ENCODE measurements around the gene SEZ6L.

SEZ6L gene

DNA sequence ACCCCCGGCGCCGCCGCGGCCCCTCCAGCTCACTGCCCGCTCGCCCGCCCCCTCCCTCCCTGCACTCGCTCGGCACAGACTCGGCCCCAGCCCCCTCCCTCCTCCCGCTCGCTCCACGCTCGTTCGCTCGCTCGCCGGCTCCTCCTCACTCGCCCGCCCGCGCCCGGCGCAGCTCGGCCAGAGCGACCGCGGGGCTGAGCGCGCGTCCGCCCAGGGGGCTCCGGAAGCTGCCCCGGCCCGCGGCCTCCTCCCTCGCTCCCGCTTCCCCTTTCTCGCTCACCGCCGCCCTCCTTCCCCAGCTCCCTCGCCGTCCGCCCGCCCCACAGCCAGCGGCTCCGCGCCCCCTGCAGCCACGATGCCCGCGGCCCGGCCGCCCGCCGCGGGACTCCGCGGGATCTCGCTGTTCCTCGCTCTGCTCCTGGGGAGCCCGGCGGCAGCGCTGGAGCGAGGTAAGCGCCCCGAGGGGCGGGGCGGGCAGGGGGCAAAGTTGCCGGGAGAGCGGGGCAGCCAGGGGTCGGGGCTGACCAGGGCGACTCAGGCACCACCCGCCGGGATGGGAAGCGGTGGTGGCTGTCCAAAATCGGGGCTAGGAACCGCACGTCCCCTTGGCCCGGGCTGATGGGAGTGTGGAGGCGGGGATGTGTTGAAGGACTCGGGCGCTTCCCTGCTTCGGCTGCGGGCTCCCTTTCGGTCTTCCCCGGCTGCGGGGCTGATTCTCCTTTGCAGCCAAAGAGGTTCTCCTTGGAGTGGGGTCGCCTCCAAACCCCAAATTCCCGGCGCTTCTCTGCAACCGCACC lies at the start of gene SEZ6L:
Gene SEZ6L, plus strand, starts transcription at position 148 of the 797 bp plus-strand sequence. Its CDS starts 208 bp downstream, at position 356.
- no peak for DNase-seq

DNA sequence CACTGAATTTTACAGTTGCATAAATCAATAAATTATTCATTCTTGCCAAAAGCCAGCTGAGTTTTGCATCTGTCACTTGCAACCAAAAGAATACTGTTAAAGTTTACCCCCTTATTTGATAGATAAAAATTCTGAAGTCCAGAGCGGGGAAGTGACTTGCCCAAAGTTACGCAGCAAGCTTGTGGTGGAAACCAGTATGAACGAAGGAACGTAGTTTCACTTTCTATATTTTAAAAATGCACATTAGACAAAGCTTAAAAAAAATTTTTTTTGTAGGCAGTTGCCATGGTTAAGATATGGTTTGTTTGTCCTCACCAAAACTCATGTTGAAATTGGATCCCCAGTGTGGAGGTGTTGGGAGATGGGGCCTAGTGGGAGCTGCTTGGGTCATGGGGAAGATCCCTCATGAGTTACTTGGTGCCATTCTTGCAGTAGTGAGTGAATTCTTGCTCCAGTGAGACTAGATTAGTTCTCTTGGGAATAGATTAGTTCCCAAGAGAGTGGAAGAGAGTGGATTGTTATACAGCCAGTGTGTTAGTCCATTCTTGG lies 46.3 kb upstream of the SEZ6L start:
- DNase-seq: no peak

- DNase-seq: peak; percentile 39 to 50
These were observed 44.1 kb upstream of the SEZ6L start for GRCh38 chr22:26124991-26125725.

DNA sequence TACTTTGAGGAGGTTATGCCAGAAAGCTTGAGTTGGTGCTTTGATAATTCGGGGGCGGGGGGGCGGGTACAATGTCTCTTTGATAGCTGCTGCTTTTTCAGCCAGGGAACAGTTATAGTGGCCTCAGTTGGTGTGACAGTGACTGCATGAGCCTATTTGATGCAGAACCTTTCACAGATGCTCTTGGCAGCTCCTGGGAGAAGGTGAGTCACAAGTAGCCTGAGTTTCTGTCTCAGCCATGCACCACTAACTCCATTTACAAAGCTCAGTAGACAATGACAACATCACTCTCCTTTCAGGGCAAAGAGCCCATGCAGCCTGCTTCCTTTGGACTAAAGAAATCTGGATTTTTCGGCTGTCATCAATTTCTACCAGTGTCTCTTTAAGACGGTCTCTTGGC lies 42.1 kb upstream of the SEZ6L start:
- DNase-seq: no peak

DNA sequence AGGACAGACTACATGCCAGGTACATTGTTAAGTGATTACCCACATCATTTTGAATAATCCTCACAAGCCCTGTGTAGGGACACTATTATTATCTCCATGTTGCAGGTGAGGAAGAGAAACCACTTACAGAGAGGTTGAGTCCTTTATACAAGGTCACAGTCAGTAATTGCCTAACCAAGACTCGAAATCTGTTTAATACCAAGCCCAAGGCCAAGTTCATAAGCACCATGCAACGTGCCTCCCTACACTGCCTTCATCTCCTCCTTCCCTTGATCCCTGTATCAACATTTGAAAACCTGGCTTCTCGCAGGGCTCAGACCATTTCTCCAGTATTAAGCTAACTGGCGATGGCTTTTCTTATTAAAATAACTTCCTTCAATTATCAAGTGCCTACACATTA lies 41.7 kb upstream of the SEZ6L start:
- no peak for DNase-seq

GRCh38 chr22:26131589-26132154 lies 37.6 kb upstream of the SEZ6L start:
- DNase-seq: no peak

DNA sequence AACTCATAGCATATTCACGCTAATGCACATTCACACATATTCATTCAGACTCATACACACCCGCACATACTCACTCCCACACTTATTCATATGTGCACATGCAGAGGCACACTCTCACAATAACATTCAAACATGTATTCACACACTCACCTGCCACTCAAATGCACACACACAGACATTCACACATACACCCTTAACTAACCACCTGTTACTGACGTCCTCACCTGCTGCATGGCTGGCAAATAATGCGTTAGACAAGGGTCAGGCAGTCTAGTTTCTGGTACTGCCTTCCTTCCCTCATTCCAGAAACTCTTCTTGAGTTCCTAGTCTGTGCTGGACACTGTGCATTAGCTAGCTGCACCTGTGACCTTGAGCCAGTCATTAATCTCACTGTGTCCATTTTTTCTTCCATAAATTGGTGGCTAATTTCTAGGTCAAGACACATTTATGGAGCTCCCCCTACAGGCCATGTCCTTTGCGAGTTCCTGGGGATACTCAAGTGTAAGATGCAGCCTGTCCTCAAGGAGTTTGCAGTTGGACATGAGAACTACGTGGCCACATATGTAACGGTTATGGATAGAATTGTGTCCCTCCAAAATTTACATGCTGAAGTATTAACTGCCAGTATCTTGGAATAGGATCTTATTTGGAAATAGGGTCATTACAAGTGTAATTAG lies 34.5 kb upstream of the SEZ6L start:
- no peak for DNase-seq

GRCh38 chr22:26135806-26136205 lies 33.5 kb upstream of the SEZ6L start:
- no peak for DNase-seq

GRCh38 chr22:26139310-26139709 lies 30.0 kb upstream of the SEZ6L start:
- DNase-seq: no peak

DNA sequence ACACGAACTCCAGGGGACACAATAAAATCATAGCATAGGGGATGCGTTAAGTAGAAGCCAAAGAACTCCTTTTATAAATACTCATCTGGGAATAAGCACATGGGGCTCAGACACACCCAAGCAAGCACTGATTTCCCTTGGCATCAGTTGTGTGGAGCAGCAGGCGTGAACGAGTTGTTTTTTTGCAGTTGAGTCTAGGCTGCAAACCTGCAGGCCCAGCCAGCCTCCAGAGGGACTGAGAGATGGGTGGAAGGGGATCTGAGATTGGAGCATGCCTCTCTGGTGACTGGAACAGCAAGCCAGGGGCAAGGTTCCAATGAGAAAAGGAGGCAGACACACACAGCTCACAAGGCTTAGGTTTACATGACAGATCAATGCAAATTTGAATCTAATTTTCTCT lies 27.4 kb upstream of the SEZ6L start:
- no peak for DNase-seq

GRCh38 chr22:26143806-26144325 lies 25.4 kb upstream of the SEZ6L start:
- no peak for DNase-seq

DNA sequence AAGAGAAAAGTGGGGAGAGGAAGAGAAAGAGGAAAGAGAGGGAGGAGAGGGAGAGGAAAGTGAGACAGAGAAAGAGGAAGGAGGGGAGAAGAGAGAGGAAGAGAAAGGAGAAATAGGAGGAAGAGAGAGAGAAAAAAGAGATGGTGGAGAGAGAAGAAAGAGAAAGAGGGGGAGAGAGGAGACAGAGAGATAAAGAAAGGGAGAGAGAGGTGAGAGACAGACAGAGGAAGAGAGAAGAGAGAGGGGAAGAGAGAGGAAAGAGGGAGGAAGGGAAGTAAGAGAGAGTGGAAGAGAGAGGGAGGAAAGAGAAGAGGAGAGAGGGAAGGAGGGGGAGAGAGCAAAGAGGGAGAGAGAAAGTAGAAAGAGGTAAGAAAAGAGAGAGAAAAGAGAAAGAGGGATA lies 9.4 kb upstream of the SEZ6L start:
- no peak for DNase-seq

DNA sequence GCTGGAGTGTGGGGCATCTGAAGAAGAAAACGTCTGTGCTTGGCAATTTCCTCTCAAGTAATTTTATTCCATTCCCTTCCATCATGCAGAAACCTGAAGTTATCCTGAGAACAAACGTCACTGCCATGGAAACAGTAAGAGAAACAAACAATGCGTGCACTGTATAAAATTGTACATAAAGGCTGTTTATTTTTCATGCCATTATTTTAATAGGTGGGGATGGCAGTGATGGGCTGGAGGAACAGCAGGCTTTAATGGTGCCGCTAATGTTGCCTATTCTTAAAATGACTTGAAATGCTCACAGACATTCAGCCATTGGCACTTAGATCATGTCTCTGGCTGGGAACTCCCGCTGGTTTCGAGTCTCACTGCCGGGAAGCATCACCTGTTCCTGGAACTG lies 7.5 kb upstream of the SEZ6L start:
- DNase-seq: peak in 1 of 2 experiments; percentile 15

- no peak for DNase-seq
These were observed 6.3 kb upstream of the SEZ6L start for GRCh38 chr22:26162926-26163325.

DNA sequence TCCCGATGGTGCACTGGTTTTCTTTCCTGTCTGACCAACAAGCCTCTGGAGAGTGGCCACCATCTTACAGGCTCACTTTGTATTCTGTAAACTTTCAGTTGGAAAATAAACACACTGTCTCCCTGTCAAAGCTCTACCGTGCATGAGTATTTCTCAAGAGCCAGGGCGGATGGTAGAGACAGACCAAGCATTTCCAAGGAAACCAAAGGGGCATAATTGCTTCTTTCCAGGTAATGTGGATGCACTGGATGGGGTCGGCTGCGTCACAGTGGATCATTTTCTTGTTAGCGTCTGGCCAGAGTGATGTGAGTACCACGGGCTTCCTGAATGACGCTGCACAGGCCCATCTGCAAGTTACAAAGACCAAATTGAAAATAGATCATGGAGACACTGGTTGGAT lies 5.1 kb upstream of the SEZ6L start:
- DNase-seq: no peak

DNA sequence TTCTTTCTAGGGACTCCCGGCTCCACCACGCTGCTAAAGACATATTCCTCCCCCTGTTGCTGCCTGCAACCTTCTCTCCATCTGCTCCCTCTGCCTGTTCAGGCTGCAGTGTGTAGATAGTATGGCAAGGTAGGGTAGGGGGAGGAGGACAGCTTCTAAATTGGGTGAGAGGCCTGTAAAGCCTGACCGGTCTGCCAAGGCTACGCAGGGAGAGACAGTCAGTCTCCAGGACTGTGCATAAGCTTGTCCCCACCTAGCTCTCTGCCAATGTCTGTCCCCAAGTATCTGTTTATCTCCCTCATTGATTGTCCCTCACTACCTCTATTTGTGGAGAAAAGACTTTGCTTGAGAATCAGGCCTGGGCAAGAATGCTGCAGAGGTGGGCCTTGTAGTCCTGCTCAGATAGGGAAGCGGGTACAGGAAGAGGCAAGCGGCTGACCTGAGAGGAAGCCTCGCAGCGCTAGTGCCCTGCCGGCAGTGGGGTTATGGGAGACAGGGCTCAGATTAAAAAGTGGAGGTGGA lies 871 bp upstream of the SEZ6L start:
- DNase-seq: no peak

DNA sequence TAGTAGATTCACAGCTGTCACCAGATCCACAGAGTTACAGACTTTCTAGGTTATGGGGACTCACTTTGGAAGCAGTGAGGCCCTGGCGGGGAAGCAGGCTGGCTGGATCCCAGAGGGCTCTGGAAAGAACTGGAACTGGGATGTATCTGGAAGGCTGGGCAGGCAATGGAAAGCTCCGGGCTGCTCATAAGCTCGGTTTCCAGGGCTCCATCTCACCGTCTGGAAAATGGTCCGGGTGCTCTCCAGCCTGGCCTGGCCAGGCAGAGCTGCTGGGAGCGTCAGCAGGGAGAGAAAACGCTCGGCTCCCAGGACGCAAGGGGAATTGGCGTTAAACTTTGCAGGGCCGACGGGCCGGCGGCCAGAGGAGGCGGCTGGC lies 335 bp upstream of the SEZ6L start:
- no peak for DNase-seq

DNA sequence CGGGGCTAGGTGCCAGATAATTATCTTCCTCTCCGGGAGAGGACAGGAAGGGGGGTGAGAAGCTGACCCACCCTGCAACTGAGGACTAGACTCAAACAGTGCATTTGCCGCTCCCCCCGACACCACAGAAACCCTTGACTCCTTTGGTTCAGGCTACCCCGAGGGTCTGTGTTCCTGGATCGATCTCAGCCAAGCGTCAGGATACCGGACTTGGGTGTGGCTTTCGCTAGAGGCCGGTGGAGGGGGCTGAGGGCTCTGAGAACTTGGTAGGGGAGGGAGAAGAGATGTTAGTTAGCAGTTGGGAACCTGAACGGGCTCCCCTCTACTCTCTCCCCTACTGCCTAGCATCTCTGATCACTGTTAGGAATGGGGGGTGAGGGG lies 840 bp downstream of the SEZ6L start:
- no peak for DNase-seq

DNA sequence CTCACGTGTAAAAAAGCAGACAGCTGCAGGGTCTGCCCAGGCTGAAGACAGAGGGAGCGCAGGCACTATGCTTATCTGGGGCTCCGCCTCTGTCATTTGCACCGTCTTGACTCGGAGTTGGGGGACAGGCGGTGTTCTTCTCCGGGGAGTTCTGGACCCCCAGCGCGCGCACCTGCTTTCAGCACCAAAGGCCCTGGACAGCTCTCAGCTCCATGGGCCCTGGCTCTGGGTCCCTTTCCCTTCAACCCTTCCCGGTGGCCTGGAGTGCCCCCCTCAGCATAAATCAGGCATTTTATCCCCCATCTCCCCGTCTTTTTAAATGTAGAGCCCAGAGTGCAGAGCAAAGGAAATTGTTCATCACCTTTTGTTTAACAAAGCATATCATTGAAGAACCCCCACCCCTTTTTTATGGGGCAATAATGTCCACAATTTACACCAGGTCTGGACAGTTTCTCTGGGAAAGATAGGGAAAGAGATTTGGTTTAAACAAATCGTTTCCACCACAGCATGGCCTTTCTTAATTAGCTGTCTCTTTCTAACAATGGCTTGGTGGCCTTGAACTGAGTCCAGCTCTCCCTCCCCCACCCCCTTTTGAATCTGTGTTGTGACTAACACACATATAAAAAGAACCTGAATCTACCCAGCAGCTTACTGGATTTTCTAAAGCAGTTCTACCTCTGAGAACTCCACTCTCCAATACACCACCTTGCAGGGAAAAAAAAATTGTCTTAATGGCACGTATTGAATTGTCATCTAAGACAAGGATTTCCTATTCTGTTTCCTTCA lies 1.7 kb downstream of the SEZ6L start:
- no peak for DNase-seq

DNA sequence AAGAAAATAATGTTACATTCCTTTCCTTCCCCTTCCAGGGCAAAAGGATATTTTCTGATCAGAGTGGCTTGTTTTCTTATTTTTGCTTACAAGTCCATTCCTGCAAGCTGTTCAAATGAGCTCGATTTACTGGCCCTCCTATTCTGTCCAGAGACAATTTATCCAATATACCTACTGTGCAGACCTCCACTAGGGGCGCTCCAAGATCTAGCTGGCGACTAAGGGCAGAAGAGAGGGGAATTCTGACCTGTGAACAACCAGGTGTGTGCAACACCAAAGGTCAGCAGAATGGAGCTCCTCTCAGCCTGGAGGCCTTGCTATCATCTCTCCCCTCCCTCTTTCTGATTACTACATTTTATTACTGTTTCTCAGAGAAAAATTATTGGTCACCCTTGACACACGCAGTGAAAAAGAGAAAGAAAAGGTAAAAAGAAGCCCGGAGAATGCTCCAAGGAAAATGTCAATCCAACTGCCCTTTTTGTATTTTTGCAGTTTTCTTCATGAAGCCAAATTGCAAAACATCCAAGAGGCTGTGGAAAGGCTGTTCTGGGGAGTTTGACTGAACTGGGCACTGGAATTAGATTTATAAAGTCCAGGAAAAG lies 3.2 kb downstream of the SEZ6L start:
- peak; percentile 41 to 59 for DNase-seq

DNA sequence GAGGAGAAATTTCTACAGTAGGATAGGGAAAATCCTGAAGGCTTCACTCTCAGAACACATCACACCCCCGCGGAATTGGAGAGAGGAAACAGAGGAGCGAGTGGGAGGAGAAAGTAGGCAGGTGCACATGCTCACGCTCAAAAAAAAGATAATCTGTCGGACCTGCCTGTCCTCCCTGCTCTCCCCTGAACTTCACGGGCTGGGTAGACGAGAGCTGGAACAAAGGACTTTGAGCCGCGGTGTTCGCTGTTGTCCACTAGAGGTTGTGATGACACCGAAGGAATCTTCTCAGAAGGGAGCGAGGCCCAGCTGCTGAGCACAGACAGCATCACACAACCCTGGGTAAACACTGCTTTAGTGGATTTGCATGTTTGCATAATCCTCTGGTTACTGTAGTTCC lies 5.0 kb downstream of the SEZ6L start:
- DNase-seq: peak in 1 of 2 experiments; percentile 29

Data from NCI-H1930 (cell line).